ENCODE measurements around the gene C6orf52. TPM values are rescaled to one million over a fixed set of nuclear protein-coding genes. Genes with fewer than 3 reads are reported as not detected.

Gene C6orf52
- total and polyA plus RNA-seq, 9 of the 15 experiments (the other 6 are each of a cell fraction or from before 2014, with no cell fraction given): 6.7 to 37.0 (median 11.1) TPM

GRCh38 chr6:10725044-10725443 is 30.6 kb upstream of the C6orf52 start (continued):
- TF ChIP-seq XRCC4 (IDR thresholded peaks at IDR 0.05; ENCODE audit: extremely low read depth, insufficient read depth, insufficient read length) (no peak), TRIM28 (IDR thresholded peaks at IDR 0.05) (no peak), NFIC (IDR thresholded peaks at IDR 0.05) (peak; percentile 75), NCOR1 (IDR thresholded peaks at IDR 0.05) (peak; percentile 87), ZNF740 (CRISPR knock-in tag; IDR thresholded peaks at IDR 0.05) (no peak), ZNF740 (tag; IDR thresholded peaks at IDR 0.05) (no peak), SP1 (CRISPR knock-in tag; IDR thresholded peaks at IDR 0.05) (no peak), PTTG1 (tag; IDR thresholded peaks at IDR 0.05; ENCODE audit: low read depth) (no peak), KLF16 (IDR thresholded peaks at IDR 0.05) (peak; percentile 82), ZNF449 (CRISPR knock-in tag; IDR thresholded peaks at IDR 0.05) (no peak), ZNF586 (CRISPR knock-in tag; conservative IDR thresholded peaks at IDR 0.05) (no peak), E2F4 (CRISPR knock-in tag; IDR thresholded peaks at IDR 0.05; ENCODE audit: low read depth) (no peak), MCM5 (IDR thresholded peaks at IDR 0.05; ENCODE audit: low read depth) (no peak), HDAC2 (IDR thresholded peaks at IDR 0.05) (0 out of 2 replicates have a peak, but pooled peaks have one; percentile 33), PML (IDR thresholded peaks at IDR 0.05; ENCODE audit: low read length) (peak; percentile 71; the same call in 1 of the 2 replicates), ZFX (CRISPR knock-in tag; IDR thresholded peaks at IDR 0.05) (no peak; the same call in 1 of the 2 replicates), MTA2 (IDR thresholded peaks at IDR 0.05; ENCODE audit: low read depth) (no peak)
- TF ChIP-seq, protein P1, sequence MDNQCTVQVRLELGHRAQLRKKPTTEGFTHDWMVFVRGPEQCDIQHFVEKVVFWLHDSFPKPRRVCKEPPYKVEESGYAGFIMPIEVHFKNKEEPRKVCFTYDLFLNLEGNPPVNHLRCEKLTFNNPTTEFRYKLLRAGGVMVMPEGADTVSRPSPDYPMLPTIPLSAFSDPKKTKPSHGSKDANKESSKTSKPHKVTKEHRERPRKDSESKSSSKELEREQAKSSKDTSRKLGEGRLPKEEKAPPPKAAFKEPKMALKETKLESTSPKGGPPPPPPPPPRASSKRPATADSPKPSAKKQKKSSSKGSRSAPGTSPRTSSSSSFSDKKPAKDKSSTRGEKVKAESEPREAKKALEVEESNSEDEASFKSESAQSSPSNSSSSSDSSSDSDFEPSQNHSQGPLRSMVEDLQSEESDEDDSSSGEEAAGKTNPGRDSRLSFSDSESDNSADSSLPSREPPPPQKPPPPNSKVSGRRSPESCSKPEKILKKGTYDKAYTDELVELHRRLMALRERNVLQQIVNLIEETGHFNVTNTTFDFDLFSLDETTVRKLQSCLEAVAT (IDR thresholded peaks at IDR 0.05): no peak
- TF ChIP-seq, protein P2, sequence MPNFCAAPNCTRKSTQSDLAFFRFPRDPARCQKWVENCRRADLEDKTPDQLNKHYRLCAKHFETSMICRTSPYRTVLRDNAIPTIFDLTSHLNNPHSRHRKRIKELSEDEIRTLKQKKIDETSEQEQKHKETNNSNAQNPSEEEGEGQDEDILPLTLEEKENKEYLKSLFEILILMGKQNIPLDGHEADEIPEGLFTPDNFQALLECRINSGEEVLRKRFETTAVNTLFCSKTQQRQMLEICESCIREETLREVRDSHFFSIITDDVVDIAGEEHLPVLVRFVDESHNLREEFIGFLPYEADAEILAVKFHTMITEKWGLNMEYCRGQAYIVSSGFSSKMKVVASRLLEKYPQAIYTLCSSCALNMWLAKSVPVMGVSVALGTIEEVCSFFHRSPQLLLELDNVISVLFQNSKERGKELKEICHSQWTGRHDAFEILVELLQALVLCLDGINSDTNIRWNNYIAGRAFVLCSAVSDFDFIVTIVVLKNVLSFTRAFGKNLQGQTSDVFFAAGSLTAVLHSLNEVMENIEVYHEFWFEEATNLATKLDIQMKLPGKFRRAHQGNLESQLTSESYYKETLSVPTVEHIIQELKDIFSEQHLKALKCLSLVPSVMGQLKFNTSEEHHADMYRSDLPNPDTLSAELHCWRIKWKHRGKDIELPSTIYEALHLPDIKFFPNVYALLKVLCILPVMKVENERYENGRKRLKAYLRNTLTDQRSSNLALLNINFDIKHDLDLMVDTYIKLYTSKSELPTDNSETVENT (CRISPR knock-in tag; IDR thresholded peaks at IDR 0.05): no peak
